Ovary (tissue), 3 donors: ENCODE measurements around the gene SNX21.

Source experiments
- CTCF ChIP-seq, 3 donors: fragments of 450-650 bp in 2 of 3; fragments of 200-600 bp in 1 of 3; IDR thresholded peaks; one replicate each; pipeline versions ENCODE4 v1.5.1 to v1.8.0; 2016 to 2022; ENCODE audit warnings: antibody characterized with exemption in 3 of 3, mild to moderate bottlenecking in 1 of 3
- EP300 ChIP-seq: sonication (generic); formaldehyde crosslinking; IDR thresholded peaks from one replicate; pipeline ENCODE4 v1.6.1; 2017; ENCODE audit warnings: antibody characterized with exemption
- donor health status: DM: no; HTN: no; CAD: no.

GRCh38 chr20:45833030-45833882, at the start of gene SNX21:
- TF ChIP-seq CTCF (IDR thresholded peaks at IDR 0.05) (no peak), EP300 (peak; percentile 87)
